ENCODE measurements around the gene HOXA7. TPM values are rescaled to one million over a fixed set of nuclear protein-coding genes. Genes with fewer than 3 reads are reported as not detected.
A peak's percentile ranks its signal among the peaks of the same experiment; 100 is the strongest.

HOXA7 gene
- total and polyA plus RNA-seq, 2 of the 8 experiments (the other 6 are each of a cell fraction or from before 2014, with no cell fraction given): 0.03 TPM; not detected in 1

DNA sequence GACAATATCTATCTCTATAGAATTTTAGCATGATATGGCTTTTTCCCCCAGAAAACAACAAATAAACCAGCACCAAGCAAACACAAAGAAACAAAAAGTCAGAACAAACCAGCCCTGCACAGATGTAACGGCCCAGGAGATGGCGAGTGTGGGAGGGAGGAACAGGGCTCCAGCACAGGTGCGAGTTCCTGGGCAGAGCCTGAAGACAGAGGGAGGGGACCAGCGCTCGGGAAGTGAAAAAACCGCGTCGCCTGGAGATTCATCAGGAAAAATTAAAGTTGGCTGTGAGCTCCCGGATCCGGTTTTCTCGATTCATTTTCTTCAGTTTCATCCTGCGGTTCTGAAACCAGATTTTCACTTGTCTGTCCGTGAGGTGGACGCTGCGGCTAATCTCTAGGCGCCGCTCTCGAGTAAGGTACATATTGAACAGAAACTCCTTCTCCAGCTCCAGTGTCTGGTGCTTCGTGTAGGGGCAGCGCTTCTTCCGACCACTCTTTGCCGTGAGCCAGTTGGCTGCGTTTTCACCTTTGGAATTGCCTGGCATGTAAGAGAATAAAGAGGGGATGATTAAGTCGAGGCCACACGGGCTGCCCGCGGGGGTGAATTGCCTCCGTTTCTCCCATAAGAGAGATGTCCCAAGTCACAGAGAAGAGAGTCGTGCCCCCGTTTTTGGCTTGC lies 15.3 kb upstream of the HOXA7 start (continued):
- TF ChIP-seq RNF2 (IDR thresholded peaks at IDR 0.05; ENCODE audit: borderline replicate concordance, low read depth, low read length, missing control alignments, poor library complexity, severe bottlenecking) (peak; percentile 96), SAP30 (IDR thresholded peaks at IDR 0.05; ENCODE audit: insufficient read depth, insufficient replicate concordance, low read length) (no peak), EZH2 (IDR thresholded peaks at IDR 0.05; ENCODE audit: low read depth, low read length, severe bottlenecking) (peak; percentile 82)

Measured in H1 (cell line).